ENCODE results near the gene SP7.

GRCh38 chr12:53286448-53286847, 49.7 kb downstream of the SP7 start:
- no peak for TF ChIP-seq CTCF (conservative IDR thresholded peaks at IDR 0.05; ENCODE audit: low read length)
- no peak for TF ChIP-seq EZH2phosphoT487 (IDR thresholded peaks at IDR 0.05; ENCODE audit: borderline replicate concordance)

Data from Loucy (cell line).